SK-N-MC (cell line): ENCODE results near the gene ZSCAN29.

Source experiments
- DNase-seq: peaks from one replicate; pipeline ENCODE4 v3.0.0-alpha.2; 2011; ENCODE audit warnings: low read depth, low spot score
- H3K27ac ChIP-seq: fragments of 200-600 bp; sonication (generic); 2 replicates; pipeline ENCODE4 v1.5.1; 2016; ENCODE audit warnings: mixed run types
- H3K36me3 ChIP-seq: fragments of 200-600 bp; sonication (generic); 2 replicates; pipeline ENCODE4 v1.6.1; 2017; ENCODE audit warnings: antibody characterized with exemption, low read length, mixed read lengths; ENCODE audit not compliant: insufficient read depth
- H3K4me3 ChIP-seq: fragments of 200-600 bp; sonication (generic); 2 replicates; pipeline ENCODE4 v1.5.1; 2016
- H3K9ac ChIP-seq: fragments of 200-600 bp; sonication (generic); 2 replicates; pipeline ENCODE4 v1.8.0; 2017; ENCODE audit warnings: mixed run types, mixed read lengths; ENCODE audit not compliant: insufficient read length
- H3K9me3 ChIP-seq: fragments of 200-600 bp; sonication (generic); 2 replicates; pipeline ENCODE4 v1.6.1; 2017; ENCODE audit warnings: low read depth, mild to moderate bottlenecking, antibody characterized with exemption, low read length, moderate library complexity, mixed read lengths
- EZH2 ChIP-seq: fragments of 200-600 bp; sonication (generic); IDR thresholded peaks from one replicate; pipeline ENCODE4 v1.6.1; 2017; ENCODE audit warnings: antibody characterized with exemption
- FOXP2 ChIP-seq: optimal IDR thresholded peaks from 2 replicates; pipeline ENCODE3; 2011; ENCODE audit warnings: mild to moderate bottlenecking, moderate library complexity; ENCODE audit not compliant: insufficient read depth; ENCODE audit errors: extremely low read length, control extremely low read depth
- POLR2AphosphoS5 ChIP-seq: IDR thresholded peaks from 2 replicates; pipeline ENCODE4 v1.6.1; 2012; ENCODE audit warnings: mild to moderate bottlenecking, low read depth, low read length, borderline replicate concordance

Gene ZSCAN29

DNA sequence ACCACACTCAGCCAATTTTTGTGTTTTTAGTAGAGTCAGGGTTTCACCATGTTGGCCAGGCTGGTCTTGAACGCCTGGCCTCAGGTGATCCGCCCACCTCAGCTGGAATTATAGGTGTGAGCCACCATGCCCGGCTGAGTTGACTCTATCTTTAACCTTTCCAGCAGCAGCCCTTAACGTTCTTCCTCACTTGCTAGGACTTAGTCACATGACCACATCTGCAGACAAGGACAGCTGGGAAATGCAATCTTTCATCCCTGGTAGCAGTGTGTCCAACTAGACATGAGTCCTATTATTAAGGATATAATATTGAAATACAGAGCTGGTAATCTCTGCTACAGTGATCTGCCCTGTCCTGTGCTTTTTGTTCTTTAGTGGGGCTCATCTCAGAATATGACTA lies 58.5 kb downstream of the ZSCAN29 start:
- Histone ChIP-seq H3K27ac (no peak overlapping the region), H3K4me3 (no peak overlapping the region), H3K36me3 (no peaks in the 10 kb centered on the region), H3K9me3 (no peaks in the 10 kb centered on the region), H3K9ac (no peak overlapping the region)
- TF ChIP-seq FOXP2 (no peak), EZH2 (no peak), POLR2AphosphoS5 (no peak)
- no peak for DNase-seq
